ENCODE data around the gene NOX3.

Gene NOX3

DNA sequence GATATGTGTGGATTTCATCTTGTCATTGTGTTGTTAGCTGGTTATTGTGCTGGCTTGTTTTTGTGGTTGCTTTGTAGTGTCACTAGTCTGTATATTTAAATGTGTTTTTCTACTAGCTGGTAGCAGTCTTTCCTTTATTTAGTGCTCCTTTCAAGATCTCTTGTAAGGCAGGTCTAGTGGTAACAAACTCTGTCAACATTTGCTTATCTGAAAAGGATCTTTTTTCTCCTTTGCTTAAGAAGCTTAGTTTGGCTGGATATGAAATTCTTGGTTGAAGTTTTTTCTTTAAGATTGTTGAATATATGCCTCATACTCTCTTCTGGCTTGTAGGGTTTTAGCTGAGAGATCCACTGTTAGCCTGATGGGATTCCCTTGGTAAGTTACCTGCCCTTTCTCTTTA lies 108.7 kb downstream of the NOX3 start:
- no peaks in the 10 kb centered on the region for H3K36me3 ChIP-seq (replicated peaks; ENCODE audit: insufficient read depth, low read length)
- H3K27ac ChIP-seq (ENCODE audit: low read length) = no peak overlapping the region
- H3K4me3 ChIP-seq (ENCODE audit: low read length) = no peak overlapping the region
- no peaks in the 10 kb centered on the region for H3K79me2 ChIP-seq (ENCODE audit: low read length)
- no peaks in the 10 kb centered on the region for H4K20me1 ChIP-seq (ENCODE audit: insufficient read depth, low read length)
- H2AFZ ChIP-seq (ENCODE audit: low read length) = no peak overlapping the region
- no peaks in the 10 kb centered on the region for H3F3A ChIP-seq (ENCODE audit: insufficient read depth, low read length)
- H3K9me3 ChIP-seq (replicated peaks; ENCODE audit: insufficient read depth, low read length) = no peaks in the 10 kb centered on the region
- no peaks in the 10 kb centered on the region for H3K27me3 ChIP-seq (replicated peaks; ENCODE audit: insufficient read depth, low read length)
- H3K9ac ChIP-seq (ENCODE audit: low read length) = no peak overlapping the region
- no peaks in the 10 kb centered on the region for H3K9me2 ChIP-seq (replicated peaks; ENCODE audit: insufficient read depth, low read length)
- H3K4me1 ChIP-seq (ENCODE audit: low read length) = no peaks in the 10 kb centered on the region
- no peak for DNase-seq
- TF ChIP-seq EZH2phosphoT487 (IDR thresholded peaks at IDR 0.05; ENCODE audit: low read length) (no peak), EZH2 (optimal IDR thresholded peaks at IDR 0.05; ENCODE audit: low read depth, low read length) (no peak)
- TF ChIP-seq, protein P1, sequence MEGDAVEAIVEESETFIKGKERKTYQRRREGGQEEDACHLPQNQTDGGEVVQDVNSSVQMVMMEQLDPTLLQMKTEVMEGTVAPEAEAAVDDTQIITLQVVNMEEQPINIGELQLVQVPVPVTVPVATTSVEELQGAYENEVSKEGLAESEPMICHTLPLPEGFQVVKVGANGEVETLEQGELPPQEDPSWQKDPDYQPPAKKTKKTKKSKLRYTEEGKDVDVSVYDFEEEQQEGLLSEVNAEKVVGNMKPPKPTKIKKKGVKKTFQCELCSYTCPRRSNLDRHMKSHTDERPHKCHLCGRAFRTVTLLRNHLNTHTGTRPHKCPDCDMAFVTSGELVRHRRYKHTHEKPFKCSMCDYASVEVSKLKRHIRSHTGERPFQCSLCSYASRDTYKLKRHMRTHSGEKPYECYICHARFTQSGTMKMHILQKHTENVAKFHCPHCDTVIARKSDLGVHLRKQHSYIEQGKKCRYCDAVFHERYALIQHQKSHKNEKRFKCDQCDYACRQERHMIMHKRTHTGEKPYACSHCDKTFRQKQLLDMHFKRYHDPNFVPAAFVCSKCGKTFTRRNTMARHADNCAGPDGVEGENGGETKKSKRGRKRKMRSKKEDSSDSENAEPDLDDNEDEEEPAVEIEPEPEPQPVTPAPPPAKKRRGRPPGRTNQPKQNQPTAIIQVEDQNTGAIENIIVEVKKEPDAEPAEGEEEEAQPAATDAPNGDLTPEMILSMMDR (IDR thresholded peaks at IDR 0.05; ENCODE audit: low read length) = no peak
- no peak overlapping the region for H3K4me2 ChIP-seq (ENCODE audit: low read depth, low read length)

Data from MM.1S (cell line).